Pons (tissue), 1 donor: ENCODE measurements around the gene GNAI2.
A peak's percentile ranks its signal among the peaks of the same experiment; 100 is the strongest.
"Not testable (repeated sequence)": the region's sequence is repeated elsewhere in the genome, so short reads cannot be mapped to it uniquely, and the experiment has no call there.

Source experiments
- DNase-seq: peaks from one replicate; pipeline ENCODE4 v3.0.0-alpha.2; 2016; ENCODE audit warnings: low spot score

GNAI2 gene

GRCh38 chr3:50264383-50264963 is 28.5 kb downstream of the GNAI2 start:
- DNase-seq = peak; percentile 89

DNA sequence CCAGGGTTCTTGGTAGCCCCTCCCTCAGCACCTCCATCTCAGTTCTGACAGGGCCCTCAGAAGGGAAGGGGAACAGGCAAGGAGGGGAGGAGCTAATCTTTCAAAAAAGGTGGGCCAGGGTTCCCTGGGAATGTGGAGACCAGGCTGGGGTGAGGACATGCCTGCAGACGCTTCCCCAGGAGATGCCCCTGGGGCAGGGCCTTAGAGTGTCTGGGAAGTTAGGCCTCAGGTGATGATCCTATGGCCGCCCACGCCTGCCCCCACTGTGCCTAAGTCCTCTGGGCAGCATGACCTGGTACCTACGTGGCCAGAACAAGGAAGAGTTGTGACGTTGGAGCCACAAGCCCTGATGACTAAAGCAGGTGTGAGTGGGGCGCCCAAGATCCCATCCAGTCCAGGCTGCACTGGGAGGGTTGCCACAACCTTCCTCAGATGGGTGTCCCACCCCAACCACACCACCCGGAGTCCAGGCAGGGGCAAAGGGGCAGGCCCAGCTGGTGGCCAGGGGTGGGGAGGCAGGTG is 29.0 kb downstream of the GNAI2 start:
- DNase-seq = no peak

DNA sequence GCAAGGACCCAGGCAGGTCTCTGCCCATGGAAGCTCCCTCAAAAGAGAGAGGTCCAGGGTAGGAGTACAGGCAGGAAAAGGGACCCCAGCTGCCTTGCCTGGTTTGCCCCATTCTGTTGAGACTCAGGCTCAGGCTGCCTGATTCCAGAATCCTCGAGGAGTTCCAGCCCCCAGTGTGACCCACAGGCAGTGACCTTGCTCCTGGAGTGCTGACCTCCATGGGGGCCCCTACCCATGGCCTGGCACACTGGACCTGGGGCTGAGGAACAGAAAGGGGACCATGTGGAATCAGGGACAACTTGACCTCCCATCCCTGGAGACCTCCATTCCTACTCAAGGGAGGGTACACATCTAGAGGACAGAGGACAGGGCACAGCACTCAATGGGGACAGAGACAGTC is 29.6 kb downstream of the GNAI2 start:
- no peak for DNase-seq

- DNase-seq = no peak
Measured at GRCh38 chr3:50266017-50266416, 30.0 kb downstream of the GNAI2 start.

- no peak for DNase-seq
Measured at GRCh38 chr3:50266836-50267235, 30.8 kb downstream of the GNAI2 start.

GRCh38 chr3:50267280-50267913 is 31.4 kb downstream of the GNAI2 start:
- no peak for DNase-seq

DNA sequence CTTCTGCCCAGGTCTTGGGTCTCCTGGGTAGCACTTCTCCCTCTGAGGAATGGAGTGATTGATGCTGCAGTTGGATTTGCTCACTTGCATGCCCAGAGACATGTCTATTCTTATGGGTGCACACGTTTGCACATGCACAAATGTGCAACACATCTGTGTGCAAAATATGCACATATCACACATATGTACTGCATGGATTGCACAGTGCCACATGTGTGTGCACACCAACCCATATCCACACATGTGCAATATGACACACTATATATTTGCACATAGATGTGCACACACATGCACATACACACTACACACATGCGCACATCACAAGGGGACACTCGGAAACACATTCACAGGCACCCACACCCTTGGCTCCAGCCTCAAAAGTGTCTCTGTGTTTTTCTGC is 32.3 kb downstream of the GNAI2 start:
- DNase-seq = no peak

GRCh38 chr3:50268703-50269451 is 32.9 kb downstream of the GNAI2 start, which contains the start of gene SEMA3B:
SEMA3B (plus strand) TSS chr3:50269147; CDS start chr3:50269241, 94 bp downstream.
- DNase-seq = peak; percentile 78

DNA sequence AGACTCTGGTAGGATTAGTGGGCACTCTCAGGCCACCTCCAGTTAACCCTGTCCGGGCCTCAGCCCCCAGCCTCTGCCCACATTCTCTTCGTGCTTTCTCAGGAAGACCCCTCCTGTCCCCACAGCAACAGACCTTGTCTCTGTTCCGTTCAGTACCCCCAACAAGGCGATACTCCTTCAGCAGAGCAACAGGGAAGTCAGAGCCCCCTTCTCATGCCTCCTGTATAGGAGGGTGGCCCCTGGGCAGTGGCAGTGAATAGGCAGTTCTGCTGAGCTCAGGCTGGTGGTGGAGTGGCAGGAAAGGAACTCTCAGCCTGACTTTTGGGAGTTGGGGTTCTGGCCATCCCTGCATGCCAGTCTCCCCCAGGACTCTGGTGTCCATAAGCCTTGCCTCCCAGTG is 33.5 kb downstream of the GNAI2 start:
- DNase-seq = no peak

DNA sequence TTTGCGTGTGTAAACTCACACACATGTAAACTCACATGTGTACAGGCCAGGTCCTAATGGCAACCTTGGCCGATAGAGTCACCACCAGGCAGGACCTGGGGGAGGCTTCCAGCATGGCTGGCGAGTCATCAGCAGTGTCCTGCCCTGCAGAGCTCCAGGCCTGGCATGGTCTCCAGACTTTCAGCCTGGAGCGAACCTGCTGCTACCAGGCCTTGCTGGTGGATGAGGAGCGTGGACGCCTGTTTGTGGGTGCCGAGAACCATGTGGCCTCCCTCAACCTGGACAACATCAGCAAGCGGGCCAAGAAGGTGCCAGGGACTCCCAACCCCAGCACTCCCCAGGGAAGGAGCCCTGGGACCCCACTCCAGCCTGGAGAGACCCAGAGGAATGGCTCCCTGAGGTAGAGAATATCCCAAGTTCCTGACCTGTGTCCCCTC is 34.0 kb downstream of the GNAI2 start:
- DNase-seq = no peak

- DNase-seq = no peak
Measured at GRCh38 chr3:50270422-50271224, 34.6 kb downstream of the GNAI2 start.

GRCh38 chr3:50271314-50271936 is 35.4 kb downstream of the GNAI2 start:
- DNase-seq = no peak

DNA sequence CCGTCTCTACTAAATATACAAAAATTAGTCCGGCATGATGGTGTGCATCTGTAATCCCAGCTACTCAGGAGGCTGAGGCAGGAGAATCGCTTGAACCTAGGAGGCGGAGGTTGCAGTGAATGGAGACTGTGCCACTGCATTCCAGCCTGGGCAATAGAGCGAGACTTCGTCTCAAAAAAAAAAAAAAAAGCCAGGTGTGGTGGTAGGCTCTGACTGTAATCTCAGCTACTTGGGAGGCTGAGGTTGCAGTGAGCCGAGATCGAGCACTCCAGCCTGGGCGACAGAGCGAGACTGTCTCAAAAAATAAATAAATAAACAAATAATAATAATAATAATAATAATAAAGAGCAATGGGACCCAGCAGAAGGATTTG is 36.5 kb downstream of the GNAI2 start:
- not testable (repeated sequence) for DNase-seq

- DNase-seq = peak; percentile 87
Measured at GRCh38 chr3:50272911-50273688, 37.1 kb downstream of the GNAI2 start.

GRCh38 chr3:50273689-50274065 is 37.7 kb downstream of the GNAI2 start:
- no peak for DNase-seq

DNA sequence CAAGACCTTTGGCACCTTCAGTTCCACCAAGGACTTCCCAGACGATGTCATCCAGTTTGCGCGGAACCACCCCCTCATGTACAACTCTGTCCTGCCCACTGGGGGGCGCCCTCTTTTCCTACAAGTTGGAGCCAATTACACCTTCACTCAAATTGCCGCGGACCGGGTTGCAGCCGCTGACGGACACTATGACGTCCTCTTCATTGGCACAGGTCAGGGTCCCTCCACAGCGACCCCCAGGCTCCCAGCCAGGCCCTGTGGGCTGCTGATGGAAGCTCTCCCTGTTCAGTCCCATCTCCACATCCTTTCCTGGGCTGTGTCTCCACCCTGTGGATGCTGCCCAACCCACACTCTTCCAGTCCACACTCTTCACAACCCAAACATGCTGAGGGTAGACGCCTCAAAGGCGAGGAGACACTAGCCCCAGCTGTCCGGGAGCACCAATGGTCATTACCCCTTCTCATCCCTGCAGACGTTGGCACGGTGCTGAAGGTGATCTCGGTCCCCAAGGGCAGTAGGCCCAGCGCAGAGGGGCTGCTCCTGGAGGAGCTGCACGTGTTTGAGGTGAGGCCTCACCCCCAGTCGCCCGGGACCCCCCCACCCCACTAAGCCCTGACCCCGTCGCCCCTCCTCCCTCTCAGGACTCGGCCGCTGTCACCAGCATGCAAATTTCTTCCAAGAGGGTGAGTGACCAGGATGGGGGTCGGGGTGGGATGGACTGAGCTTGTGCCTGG is 38.5 kb downstream of the GNAI2 start:
- DNase-seq = no peak

DNA sequence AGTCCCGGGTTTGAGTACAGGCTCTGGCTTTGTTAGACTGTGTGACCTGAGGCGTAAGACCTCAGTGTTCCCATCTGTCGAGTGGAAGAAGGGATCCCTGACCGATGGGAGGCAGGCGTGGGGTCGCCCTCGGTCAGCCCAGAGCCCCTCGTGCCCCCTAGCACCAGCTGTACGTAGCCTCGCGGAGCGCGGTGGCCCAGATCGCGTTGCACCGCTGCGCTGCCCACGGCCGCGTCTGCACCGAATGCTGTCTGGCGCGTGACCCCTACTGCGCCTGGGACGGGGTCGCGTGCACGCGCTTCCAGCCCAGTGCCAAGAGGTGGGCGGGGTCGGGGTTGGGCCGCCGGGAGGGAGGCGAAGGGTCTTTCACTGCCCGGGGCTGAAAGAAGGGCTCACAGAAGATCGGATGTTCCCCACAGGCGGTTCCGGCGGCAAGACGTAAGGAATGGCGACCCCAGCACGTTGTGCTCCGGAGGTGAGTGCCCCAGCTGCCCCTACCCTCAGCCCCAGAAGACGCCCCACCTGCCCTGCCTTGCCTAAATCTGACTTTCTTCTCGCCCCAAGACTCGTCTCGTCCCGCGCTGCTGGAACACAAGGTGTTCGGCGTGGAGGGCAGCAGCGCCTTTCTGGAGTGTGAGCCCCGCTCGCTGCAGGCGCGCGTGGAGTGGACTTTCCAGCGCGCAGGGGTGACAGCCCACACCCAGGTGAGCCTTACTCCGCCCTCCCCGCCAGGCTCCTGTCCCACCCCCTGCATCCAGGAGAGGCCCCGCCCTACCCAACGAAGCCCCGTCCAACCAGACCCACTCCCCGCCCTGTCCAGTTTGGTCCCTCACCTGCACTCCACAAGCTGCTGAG is 39.4 kb downstream of the GNAI2 start:
- no peak for DNase-seq

DNA sequence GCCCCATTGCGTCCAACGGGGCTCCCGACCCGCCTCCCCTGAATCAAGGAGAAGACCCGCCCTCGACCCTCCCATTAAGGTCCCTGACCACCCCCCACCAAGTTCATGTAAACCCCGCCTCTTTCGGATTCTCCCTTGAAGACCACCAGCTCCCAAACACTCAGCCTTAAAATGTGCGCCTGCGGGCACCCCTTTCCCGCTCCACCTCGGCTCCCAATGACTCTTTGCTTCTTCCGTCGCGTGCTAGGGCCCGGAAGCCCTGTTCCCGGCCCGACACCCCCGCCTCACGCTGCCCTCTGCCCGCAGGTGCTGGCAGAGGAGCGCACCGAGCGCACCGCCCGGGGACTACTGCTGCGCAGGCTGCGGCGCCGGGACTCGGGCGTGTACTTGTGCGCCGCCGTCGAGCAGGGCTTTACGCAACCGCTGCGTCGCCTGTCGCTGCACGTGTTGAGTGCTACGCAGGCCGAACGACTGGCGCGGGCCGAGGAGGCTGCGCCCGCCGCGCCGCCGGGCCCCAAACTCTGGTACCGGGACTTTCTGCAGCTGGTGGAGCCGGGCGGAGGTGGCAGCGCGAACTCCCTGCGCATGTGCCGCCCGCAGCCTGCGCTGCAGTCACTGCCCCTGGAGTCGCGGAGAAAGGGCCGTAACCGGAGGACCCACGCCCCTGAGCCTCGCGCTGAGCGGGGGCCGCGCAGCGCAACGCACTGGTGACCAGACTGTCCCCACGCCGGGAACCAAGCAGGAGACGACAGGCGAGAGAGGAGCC is 40.2 kb downstream of the GNAI2 start:
- no peak for DNase-seq

DNA sequence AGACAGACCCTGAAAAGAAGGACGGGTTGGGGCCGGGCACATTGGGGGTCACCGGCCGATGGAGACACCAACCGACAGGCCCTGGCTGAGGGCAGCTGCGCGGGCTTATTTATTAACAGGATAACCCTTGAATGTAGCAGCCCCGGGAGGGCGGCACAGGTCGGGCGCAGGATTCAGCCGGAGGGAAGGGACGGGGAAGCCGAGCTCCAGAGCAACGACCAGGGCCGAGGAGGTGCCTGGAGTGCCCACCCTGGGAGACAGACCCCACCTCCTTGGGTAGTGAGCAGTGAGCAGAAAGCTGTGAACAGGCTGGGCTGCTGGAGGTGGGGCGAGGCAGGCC is 40.7 kb downstream of the GNAI2 start:
- no peak for DNase-seq
